LNCaP clone FGC (cell line): ENCODE measurements around the gene ARHGEF12.

Experiments used
- DNase-seq: peaks from one replicate; pipeline ENCODE4 v3.0.0-alpha.2; 2011; ENCODE audit warnings: low read depth
- H3K4me3 ChIP-seq: 2 replicates; pipeline ENCODE4 v1.5.1; 2011; ENCODE audit warnings: mild to moderate bottlenecking, low read depth, low read length, control low read depth
- CTCF ChIP-seq: IDR thresholded peaks from 2 replicates; pipeline ENCODE4 v1.5.1; 2012; ENCODE audit warnings: mild to moderate bottlenecking; ENCODE audit not compliant: control insufficient read depth, insufficient read depth; ENCODE audit errors: extremely low read depth

The ARHGEF12 gene

GRCh38 chr11:120448240-120448639 is 112.0 kb downstream of the ARHGEF12 start:
- H3K4me3 ChIP-seq: no peak overlapping the region
- TF ChIP-seq CTCF: no peak
- DNase-seq: no peak

- TF ChIP-seq CTCF: no peak
- no peak overlapping the region for H3K4me3 ChIP-seq
- no peak for DNase-seq
These were observed 119.3 kb downstream of the ARHGEF12 start for GRCh38 chr11:120455487-120455886.

- TF ChIP-seq CTCF: no peak
- no peak for DNase-seq
- no peak overlapping the region for H3K4me3 ChIP-seq
These were observed 121.8 kb downstream of the ARHGEF12 start for GRCh38 chr11:120457996-120458395.

GRCh38 chr11:120462825-120463224 is 126.6 kb downstream of the ARHGEF12 start:
- H3K4me3 ChIP-seq: no peak overlapping the region
- no peak for TF ChIP-seq CTCF
- DNase-seq: no peak

- DNase-seq: no peak
These were observed 129.8 kb downstream of the ARHGEF12 start for GRCh38 chr11:120465921-120466534.

GRCh38 chr11:120467627-120468026 is 131.4 kb downstream of the ARHGEF12 start:
- peak; percentile 37 for DNase-seq
- TF ChIP-seq CTCF: no peak

More at GRCh38 chr11:120465921-120466534, 129.8 kb downstream of the ARHGEF12 start:
- TF ChIP-seq CTCF: no peak
- H3K4me3 ChIP-seq: no peak overlapping the region

GRCh38 chr11:120471131-120471530 is 134.9 kb downstream of the ARHGEF12 start:
- no peak for DNase-seq
- TF ChIP-seq CTCF: no peak
- no peak overlapping the region for H3K4me3 ChIP-seq

More at GRCh38 chr11:120467627-120468026, 131.4 kb downstream of the ARHGEF12 start:
- H3K4me3 ChIP-seq: no peak overlapping the region
